CD14-positive monocyte (primary cell): ENCODE results near the gene PLS1. TPM values are rescaled to one million over a fixed set of nuclear protein-coding genes. Genes with fewer than 3 reads are reported as not detected.

ENCODE experiments used
- DNase-seq, 3 donors: peaks; one replicate each; pipeline ENCODE4 v3.0.0-alpha.2; 2011 to 2022
- H2AFZ ChIP-seq: 2 replicates; pipeline ENCODE4 v1.6.0; 2012; ENCODE audit warnings: mild to moderate bottlenecking, low read depth, low read length, inconsistent platforms; ENCODE audit not compliant: insufficient read depth, poor library complexity, severe bottlenecking
- H3K27ac ChIP-seq, 2 donors: 1 replicate in 1 of 2; 2 replicates in 1 of 2; pipeline ENCODE4 v1.5.1; 2012 to 2013; ENCODE audit warnings: low read length in 2 of 2, control low read depth in 1 of 2, inconsistent platforms in 1 of 2, low read depth in 1 of 2, mild to moderate bottlenecking in 1 of 2
- H3K27me3 ChIP-seq, 2 donors: one replicate each; pipeline versions ENCODE4 v1.6.0 to v1.6.1; 2011 to 2013; ENCODE audit warnings: low read length in 2 of 2; ENCODE audit not compliant: control insufficient read depth in 2 of 2, insufficient read depth in 2 of 2
- H3K36me3 ChIP-seq, 2 donors: replicated peaks in 1 of 2; 1 replicate in 1 of 2; 2 replicates in 1 of 2; pipeline versions ENCODE4 v1.5.1 to v1.6.1; 2012 to 2013; ENCODE audit warnings: low read length in 2 of 2, control low read depth in 1 of 2, inconsistent platforms in 1 of 2, mild to moderate bottlenecking in 1 of 2; ENCODE audit not compliant: insufficient read depth in 2 of 2, control insufficient read depth in 1 of 2
- H3K4me1 ChIP-seq, 2 donors: 1 replicate in 1 of 2; 2 replicates in 1 of 2; pipeline versions ENCODE4 v1.5.1 to v1.6.1; 2012 to 2013; ENCODE audit warnings: low read length in 2 of 2, control low read depth in 1 of 2, inconsistent platforms in 1 of 2, mild to moderate bottlenecking in 1 of 2, moderate library complexity in 1 of 2; ENCODE audit not compliant: insufficient read depth in 2 of 2, control insufficient read depth in 1 of 2
- H3K4me2 ChIP-seq: replicated peaks from 2 replicates; pipeline ENCODE3; 2012; ENCODE audit warnings: low read length, moderate library complexity, mild to moderate bottlenecking; ENCODE audit not compliant: poor library complexity, severe bottlenecking; ENCODE audit errors: extremely low read depth
- H3K4me3 ChIP-seq, 3 experiments: fragments of 200-600 bp in 1 of 3; sonication (generic) in 1 of 3; replicated peaks in 1 of 3; 1 replicate in 2 of 3; 2 replicates in 1 of 3; pipeline ENCODE4 v1.5.1; 2011 to 2013; ENCODE audit warnings: low read length in 3 of 3, mild to moderate bottlenecking in 3 of 3, control low read depth in 2 of 3, low read depth in 2 of 3, inconsistent platforms in 1 of 3, moderate library complexity in 1 of 3
- H3K79me2 ChIP-seq: 2 replicates; pipeline ENCODE4 v1.6.0; 2012; ENCODE audit warnings: mild to moderate bottlenecking, control low read depth, inconsistent platforms, low read length, moderate library complexity; ENCODE audit not compliant: insufficient read depth
- H3K9ac ChIP-seq: 2 replicates; pipeline ENCODE4 v1.6.0; 2017; ENCODE audit warnings: low read length, mild to moderate bottlenecking; ENCODE audit not compliant: insufficient read depth, poor library complexity, severe bottlenecking
- H3K9me3 ChIP-seq, 2 donors: replicated peaks in 1 of 2; 1 replicate in 1 of 2; 2 replicates in 1 of 2; pipeline versions ENCODE4 v1.5.1 to v1.6.1; 2012 to 2013; ENCODE audit warnings: low read length in 2 of 2, control low read depth in 1 of 2; ENCODE audit not compliant: control insufficient read depth in 1 of 2, insufficient read depth in 1 of 2
- H4K20me1 ChIP-seq: 2 replicates; pipeline ENCODE4 v1.6.0; 2012; ENCODE audit warnings: mild to moderate bottlenecking, low read length, control low read depth, moderate library complexity; ENCODE audit not compliant: insufficient read depth
- H3K27ac Mint-ChIP-seq, 7 donors: one replicate each; pipeline ENCODE4 v1.8.0; 2020; ENCODE audit warnings: mild to moderate bottlenecking in 7 of 7, mixed read lengths in 7 of 7, moderate library complexity in 6 of 7, inconsistent platforms in 2 of 7
- H3K27me3 Mint-ChIP-seq, 3 donors: one replicate each; pipeline ENCODE4 v1.8.0; 2021 to 2022; ENCODE audit warnings: low read depth in 3 of 3, mild to moderate bottlenecking in 3 of 3, mixed read lengths in 3 of 3, moderate library complexity in 3 of 3, inconsistent platforms in 1 of 3
- H3K36me3 Mint-ChIP-seq, 2 donors: one replicate each; pipeline ENCODE4 v1.8.0; 2020; ENCODE audit warnings: mixed read lengths in 2 of 2, inconsistent platforms in 1 of 2, mild to moderate bottlenecking in 1 of 2
- H3K4me1 Mint-ChIP-seq: one replicate; pipeline ENCODE4 v1.8.0; 2020; ENCODE audit warnings: mild to moderate bottlenecking, mixed read lengths
- H3K4me3 Mint-ChIP-seq, 2 donors: one replicate each; pipeline ENCODE4 v1.8.0; 2020; ENCODE audit warnings: mild to moderate bottlenecking in 2 of 2, mixed read lengths in 2 of 2, moderate library complexity in 1 of 2
- H3K9me3 Mint-ChIP-seq, 7 donors: one replicate each; pipeline ENCODE4 v1.8.0; 2020 to 2022; ENCODE audit warnings: mixed read lengths in 7 of 7, mild to moderate bottlenecking in 6 of 7, moderate library complexity in 6 of 7, inconsistent platforms in 2 of 7
- WGBS: methylation state at CpG from one replicate; pipeline ENCODE4 v1.1.5; 2013; ENCODE audit warnings: missing lambda C conversion rate; ENCODE audit not compliant: insufficient coverage; 5-methylcytosine and 5-hydroxymethylcytosine counted together
- intact Hi-C, 2 donors: fragments of 100-400 bp; cut with micrococcal nuclease; formaldehyde crosslinking; loops; one replicate each; pipeline versions ENCODE4 v1.15.0 to v1.15.1; 2023
- polyA plus RNA-seq, 3 donors: library from polyadenylated mRNA; depleted of rRNA in 1 of 3; unstranded in 2 of 3; stranded (reverse) in 1 of 3; fragments of 300-500 nt in 2 of 3; fragments of >200 nt in 1 of 3; fragmentation: Illumina TruSeq in 2 of 3; gene quantifications; 1 replicate in 2 of 3; 2 replicates in 1 of 3; pipeline ENCODE4 v1.2.3, GENCODE V29; 2012 to 2021
- TF ChIP-seq, protein P1 (sequence below): fragments of 200-600 bp; IDR thresholded peaks from one replicate; pipeline ENCODE4 v1.8.0; 2022; ENCODE audit warnings: antibody characterized with exemption, mild to moderate bottlenecking

The PLS1 gene
- polyA plus RNA-seq, 3 donors: 0.09 to 0.17 TPM; not detected in 1

GRCh38 chr3:142660383-142660782, 64.2 kb downstream of the PLS1 start:
- Histone ChIP-seq H3K79me2 (no peaks in the 10 kb centered on the region), H3K36me3 (no peaks in the 10 kb centered on the region), H2AFZ (no peak overlapping the region), H4K20me1 (no peaks in the 10 kb centered on the region), H3K9ac (no peak overlapping the region), H3K9me3 (no peaks in the 10 kb centered on the region), H3K4me1 (peaks cover 4 to 7% of the 10 kb centered on the region in 2 donors), H3K4me2 (no peak overlapping the region), H3K27me3 (no peaks in the 10 kb centered on the region), H3K27ac (no peak overlapping the region), H3K4me3 (no peak overlapping the region)
- no CpG with 5 or more reads among the region's 6 CpGs for WGBS
- no peaks in the 10 kb centered on the region for H3K27me3 Mint-ChIP-seq
- no peak for DNase-seq
- no peak overlapping the region for H3K27ac Mint-ChIP-seq
- H3K9me3 Mint-ChIP-seq: no peaks in the 10 kb centered on the region
- H3K4me3 Mint-ChIP-seq: no peak overlapping the region
- TF ChIP-seq, protein P1, sequence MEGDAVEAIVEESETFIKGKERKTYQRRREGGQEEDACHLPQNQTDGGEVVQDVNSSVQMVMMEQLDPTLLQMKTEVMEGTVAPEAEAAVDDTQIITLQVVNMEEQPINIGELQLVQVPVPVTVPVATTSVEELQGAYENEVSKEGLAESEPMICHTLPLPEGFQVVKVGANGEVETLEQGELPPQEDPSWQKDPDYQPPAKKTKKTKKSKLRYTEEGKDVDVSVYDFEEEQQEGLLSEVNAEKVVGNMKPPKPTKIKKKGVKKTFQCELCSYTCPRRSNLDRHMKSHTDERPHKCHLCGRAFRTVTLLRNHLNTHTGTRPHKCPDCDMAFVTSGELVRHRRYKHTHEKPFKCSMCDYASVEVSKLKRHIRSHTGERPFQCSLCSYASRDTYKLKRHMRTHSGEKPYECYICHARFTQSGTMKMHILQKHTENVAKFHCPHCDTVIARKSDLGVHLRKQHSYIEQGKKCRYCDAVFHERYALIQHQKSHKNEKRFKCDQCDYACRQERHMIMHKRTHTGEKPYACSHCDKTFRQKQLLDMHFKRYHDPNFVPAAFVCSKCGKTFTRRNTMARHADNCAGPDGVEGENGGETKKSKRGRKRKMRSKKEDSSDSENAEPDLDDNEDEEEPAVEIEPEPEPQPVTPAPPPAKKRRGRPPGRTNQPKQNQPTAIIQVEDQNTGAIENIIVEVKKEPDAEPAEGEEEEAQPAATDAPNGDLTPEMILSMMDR: no peak
- intact Hi-C loops: no loop called here
- no peaks in the 10 kb centered on the region for H3K36me3 Mint-ChIP-seq
- peaks cover 9% of the 10 kb centered on the region for H3K4me1 Mint-ChIP-seq

GRCh38 chr3:142660893-142661292, 64.7 kb downstream of the PLS1 start:
- no peak for DNase-seq
- Mint-ChIP-seq H3K27me3 (no peaks in the 10 kb centered on the region), H3K4me3 (no peak overlapping the region), H3K4me1 (peaks cover 9% of the 10 kb centered on the region), H3K27ac (no peak overlapping the region), H3K9me3 (no peaks in the 10 kb centered on the region), H3K36me3 (no peaks in the 10 kb centered on the region)
- Histone ChIP-seq H3K27me3 (no peaks in the 10 kb centered on the region), H4K20me1 (no peaks in the 10 kb centered on the region), H3K4me1 (peaks cover 4 to 7% of the 10 kb centered on the region in 2 donors), H3K4me3 (no peak overlapping the region), H3K9ac (no peak overlapping the region), H3K9me3 (no peaks in the 10 kb centered on the region), H3K79me2 (no peaks in the 10 kb centered on the region), H3K36me3 (no peaks in the 10 kb centered on the region), H2AFZ (no peak overlapping the region), H3K4me2 (no peak overlapping the region), H3K27ac (no peak overlapping the region)
- intact Hi-C loops: no loop called here
- TF ChIP-seq, protein P1: no peak
